Ishikawa (cell line): ENCODE results near the gene KRTAP19-3.

Experiments
- CEBPB ChIP-seq: IDR thresholded peaks from 2 replicates; pipeline ENCODE4 v1.6.1; 2012
- CREB1 ChIP-seq: IDR thresholded peaks from 2 replicates; pipeline ENCODE4 v1.6.1; 2012; ENCODE audit warnings: low read depth
- EGR1 ChIP-seq: IDR thresholded peaks from 2 replicates; pipeline ENCODE4 v1.6.1; 2012
- EP300 ChIP-seq: IDR thresholded peaks from 2 replicates; pipeline ENCODE4 v1.6.1; 2012; ENCODE audit warnings: borderline replicate concordance
- FOXM1 ChIP-seq: IDR thresholded peaks from 2 replicates; pipeline ENCODE4 v1.6.1; 2012; ENCODE audit warnings: low read depth, borderline replicate concordance
- NFIC ChIP-seq: IDR thresholded peaks from 2 replicates; pipeline ENCODE4 v1.6.1; 2012
- RAD21 ChIP-seq: IDR thresholded peaks from 2 replicates; pipeline ENCODE4 v1.6.1; 2012; ENCODE audit warnings: low read depth
- REST ChIP-seq: IDR thresholded peaks from 2 replicates; pipeline ENCODE4 v1.6.1; 2012; ENCODE audit warnings: low read depth, mild to moderate bottlenecking
- TAF1 ChIP-seq: IDR thresholded peaks from 2 replicates; pipeline ENCODE4 v1.6.1; 2012; ENCODE audit warnings: low read depth, mild to moderate bottlenecking
- TCF12 ChIP-seq: IDR thresholded peaks from 2 replicates; pipeline ENCODE4 v1.6.1; 2012; ENCODE audit warnings: low read depth
- TEAD4 ChIP-seq: IDR thresholded peaks from 2 replicates; pipeline ENCODE4 v1.6.1; 2012
- USF1 ChIP-seq: IDR thresholded peaks from 2 replicates; pipeline ENCODE4 v1.6.1; 2012
- YY1 ChIP-seq: IDR thresholded peaks from 2 replicates; pipeline ENCODE4 v1.6.1; 2012; ENCODE audit warnings: low read depth
- ZBTB7A ChIP-seq: IDR thresholded peaks from 2 replicates; pipeline ENCODE4 v1.6.1; 2012; ENCODE audit warnings: low read depth
- TF ChIP-seq, protein P1 (sequence below): IDR thresholded peaks from 2 replicates; pipeline ENCODE4 v1.6.1; 2012

Gene KRTAP19-3

GRCh38 chr21:30497065-30497464 lies 5.3 kb upstream of the KRTAP19-3 start, which contains the start of gene KRTAP19-4:
KRTAP19-4 (minus strand) TSS chr21:30497165; CDS start chr21:30497110, 55 bp downstream.
- no peak for TF ChIP-seq TCF12
- TF ChIP-seq FOXM1, result no peak
- TF ChIP-seq NFIC, result no peak
- TF ChIP-seq EP300, result no peak
- no peak for TF ChIP-seq CEBPB
- no peak for TF ChIP-seq YY1
- TF ChIP-seq TAF1, result no peak
- TF ChIP-seq RAD21, result no peak
- TF ChIP-seq, protein P1, sequence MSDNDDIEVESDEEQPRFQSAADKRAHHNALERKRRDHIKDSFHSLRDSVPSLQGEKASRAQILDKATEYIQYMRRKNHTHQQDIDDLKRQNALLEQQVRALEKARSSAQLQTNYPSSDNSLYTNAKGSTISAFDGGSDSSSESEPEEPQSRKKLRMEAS, result no peak
- no peak for TF ChIP-seq TEAD4

DNA sequence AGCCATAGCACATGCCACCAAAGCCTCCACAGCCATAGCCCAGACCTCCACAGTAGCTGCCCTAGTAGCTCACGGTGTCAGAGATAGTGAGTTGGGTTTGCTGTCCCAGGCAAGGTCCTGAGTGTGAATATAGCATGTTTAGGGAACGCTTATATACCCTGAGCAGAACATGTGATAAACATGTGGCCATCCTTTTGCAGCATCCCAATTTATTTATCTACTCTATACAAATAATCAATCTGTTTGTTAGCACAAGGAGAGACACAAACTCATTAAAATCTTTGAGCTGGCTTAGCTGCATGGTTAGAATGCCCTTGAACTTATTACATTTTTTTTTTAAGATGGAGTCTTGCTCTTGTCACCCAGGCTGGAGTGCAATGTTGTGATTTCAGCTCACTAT lies 4.5 kb downstream of the KRTAP19-3 start, which contains the start of gene KRTAP19-2:
Gene KRTAP19-2, minus strand, starts transcription at position 101 of the 400 bp plus-strand sequence. Its CDS starts 88 bp downstream, at position 13.
- no peak for TF ChIP-seq CEBPB
- TF ChIP-seq REST, result no peak
- TF ChIP-seq RAD21, result no peak
- no peak for TF ChIP-seq YY1
- no peak for TF ChIP-seq FOXM1
- TF ChIP-seq EGR1, result no peak
- TF ChIP-seq NFIC, result no peak
- TF ChIP-seq EP300, result no peak
- no peak for TF ChIP-seq TEAD4
- TF ChIP-seq TCF12, result no peak
- TF ChIP-seq USF1, result no peak
- no peak for TF ChIP-seq TAF1
- no peak for TF ChIP-seq ZBTB7A
- no peak for TF ChIP-seq CREB1

- TF ChIP-seq FOXM1 (no peak), CREB1 (no peak), USF1 (no peak), ZBTB7A (no peak), YY1 (no peak), NFIC (no peak), TEAD4 (no peak), TAF1 (no peak), TCF12 (no peak), EGR1 (no peak), EP300 (no peak), CEBPB (no peak), REST (no peak), RAD21 (no peak)
- TF ChIP-seq, protein P1, result no peak
Measured at GRCh38 chr21:30486180-30486579, 5.6 kb downstream of the KRTAP19-3 start.

GRCh38 chr21:30482130-30482529 lies 9.7 kb downstream of the KRTAP19-3 start:
- TF ChIP-seq NFIC (no peak), TEAD4 (no peak), USF1 (no peak), YY1 (no peak), FOXM1 (no peak), CREB1 (no peak)

GRCh38 chr21:30480145-30480544 lies 11.7 kb downstream of the KRTAP19-3 start, which contains the start of gene KRTAP19-1:
KRTAP19-1 (minus strand) TSS chr21:30480367; CDS start chr21:30480317, 50 bp downstream.
- no peak for TF ChIP-seq CREB1
- no peak for TF ChIP-seq FOXM1
- no peak for TF ChIP-seq TAF1
- no peak for TF ChIP-seq TEAD4
- no peak for TF ChIP-seq NFIC
- no peak for TF ChIP-seq USF1
- TF ChIP-seq TCF12, result no peak
- TF ChIP-seq, protein P1, result no peak
- TF ChIP-seq REST, result no peak
- TF ChIP-seq ZBTB7A, result no peak
- no peak for TF ChIP-seq YY1
